GM18526 (cell line): ENCODE results near the gene FADS6.

ENCODE experiments used
- POLR2A ChIP-seq: IDR thresholded peaks from 3 replicates; pipeline ENCODE4 v1.6.1; 2011; ENCODE audit not compliant: insufficient read length; ENCODE audit errors: extremely low read depth

Gene FADS6

DNA sequence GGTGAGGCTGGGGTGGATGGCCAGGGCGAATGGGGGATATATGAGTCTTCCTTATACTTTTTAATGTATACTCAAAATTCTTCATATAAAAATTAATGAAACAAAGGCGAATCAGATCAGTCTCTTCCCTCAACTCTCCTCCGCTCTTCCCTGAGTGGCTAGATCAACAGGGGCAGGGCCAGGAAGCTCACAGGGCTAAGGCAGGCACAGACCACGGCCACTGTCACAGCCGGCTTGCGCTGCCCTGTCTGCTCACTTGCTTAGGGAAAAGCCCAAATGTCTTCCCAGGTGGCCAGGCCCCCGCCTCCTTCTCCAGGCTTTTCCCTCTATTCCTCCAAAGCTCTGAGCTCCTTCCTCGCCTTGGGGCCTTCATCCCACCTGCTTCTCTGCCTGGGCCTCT lies 39.8 kb downstream of the FADS6 start:
- no peak for TF ChIP-seq POLR2A

DNA sequence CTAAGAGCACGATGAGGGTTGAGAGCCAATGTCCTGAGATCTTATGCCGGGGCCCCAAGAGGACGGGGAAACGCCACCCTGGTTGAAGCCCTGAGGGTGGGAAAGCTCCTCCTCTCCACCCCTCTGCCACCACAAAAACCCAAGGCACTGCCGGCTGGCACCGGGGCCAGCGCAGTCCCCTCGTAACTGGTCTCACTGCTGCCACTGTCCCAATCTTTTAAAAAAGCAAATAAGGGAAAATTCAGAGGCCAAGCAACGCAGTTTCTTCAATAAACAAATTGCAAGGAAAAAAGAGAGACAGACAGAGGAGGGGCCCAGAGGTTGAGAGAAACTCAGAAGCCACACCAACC lies 40.4 kb downstream of the FADS6 start:
- no peak for TF ChIP-seq POLR2A

DNA sequence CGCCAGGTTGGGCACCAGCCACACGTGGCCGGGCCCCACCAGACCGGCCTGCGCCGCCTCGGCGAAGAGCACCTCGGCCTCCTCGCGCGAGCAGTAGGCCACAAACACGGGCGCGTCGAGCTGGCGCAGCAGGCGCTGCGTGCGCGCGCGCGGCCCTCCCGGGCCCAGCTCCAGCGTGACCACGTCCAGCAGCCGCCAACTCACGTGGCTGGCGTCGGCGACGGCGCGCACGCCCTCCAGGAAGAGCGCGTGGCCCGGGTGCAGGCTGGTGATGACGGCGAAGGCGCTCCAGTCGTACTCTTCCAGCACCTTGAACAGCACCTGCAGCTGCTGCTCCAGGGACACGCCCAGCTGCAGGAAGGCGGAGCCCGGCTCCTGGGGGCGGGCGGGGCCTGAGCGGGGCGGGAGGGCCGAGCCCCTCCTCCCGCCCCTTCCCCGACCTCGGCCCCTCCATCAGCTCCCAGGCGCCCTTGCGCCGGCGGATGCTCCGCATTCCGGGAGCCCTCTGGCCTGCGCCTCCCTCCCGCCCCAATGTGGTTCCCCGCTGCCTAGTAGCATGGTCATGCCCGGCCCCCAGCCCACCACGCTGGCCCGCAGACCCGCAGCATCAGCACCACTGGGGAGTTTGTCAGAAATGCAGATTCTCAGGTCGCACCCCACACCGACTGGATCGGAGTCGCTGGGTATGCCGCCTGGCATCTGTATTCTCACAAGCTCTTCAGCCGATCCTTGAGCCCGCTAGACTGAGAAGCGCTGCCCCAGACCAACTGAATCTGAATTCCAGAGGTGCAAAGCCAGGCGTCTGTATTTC lies 41.0 kb downstream of the FADS6 start:
- TF ChIP-seq POLR2A = no peak

DNA sequence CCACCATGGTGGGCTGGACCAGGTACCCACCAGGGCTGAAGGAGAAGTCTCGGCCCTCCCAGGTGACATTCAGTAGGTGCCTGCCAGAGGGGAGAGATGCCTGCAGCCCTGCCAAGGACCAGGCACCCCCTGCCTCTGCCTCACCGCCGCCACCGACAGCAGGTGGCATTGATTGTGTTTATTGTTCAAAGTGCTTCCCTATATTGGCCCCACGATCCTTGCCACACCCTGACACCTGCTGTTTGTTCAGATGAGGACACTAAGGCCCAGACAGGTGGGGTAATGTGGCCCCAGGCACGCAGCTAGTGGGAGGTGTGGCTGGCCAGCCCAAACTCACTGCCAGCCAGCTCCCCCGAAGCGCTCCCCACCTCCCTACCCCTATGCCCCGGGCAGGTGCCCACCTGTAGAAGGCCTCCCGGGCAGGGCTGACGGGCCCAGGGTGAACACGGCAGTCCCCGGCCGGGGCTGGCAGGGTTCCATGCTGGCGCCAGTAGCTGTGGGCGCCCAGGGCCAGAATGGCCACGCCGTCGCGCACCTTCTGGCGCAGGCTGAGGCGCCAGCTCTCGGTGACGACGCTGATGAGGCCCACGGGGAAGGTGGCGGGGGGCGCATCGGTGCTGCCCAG lies 41.7 kb downstream of the FADS6 start:
- no peak for TF ChIP-seq POLR2A

DNA sequence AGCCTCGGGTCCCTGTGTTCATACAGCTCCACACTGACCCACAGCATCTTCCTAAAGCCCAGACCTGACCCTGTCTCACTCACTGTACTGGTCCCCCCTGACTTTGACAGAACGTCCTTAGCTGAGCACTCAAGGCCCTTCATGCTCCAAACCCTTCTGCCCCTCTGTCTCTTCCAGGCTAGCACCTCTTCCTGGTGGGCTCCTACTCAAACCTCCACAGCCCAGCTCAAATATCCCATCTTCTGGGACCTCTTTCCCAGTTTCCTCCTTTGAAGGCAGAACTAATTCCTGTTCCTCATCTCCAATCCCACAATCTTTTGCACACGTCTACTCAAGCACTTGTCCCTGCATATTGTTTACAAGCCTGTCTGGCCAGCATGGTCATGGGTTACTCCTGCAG lies 42.5 kb downstream of the FADS6 start:
- TF ChIP-seq POLR2A = no peak

DNA sequence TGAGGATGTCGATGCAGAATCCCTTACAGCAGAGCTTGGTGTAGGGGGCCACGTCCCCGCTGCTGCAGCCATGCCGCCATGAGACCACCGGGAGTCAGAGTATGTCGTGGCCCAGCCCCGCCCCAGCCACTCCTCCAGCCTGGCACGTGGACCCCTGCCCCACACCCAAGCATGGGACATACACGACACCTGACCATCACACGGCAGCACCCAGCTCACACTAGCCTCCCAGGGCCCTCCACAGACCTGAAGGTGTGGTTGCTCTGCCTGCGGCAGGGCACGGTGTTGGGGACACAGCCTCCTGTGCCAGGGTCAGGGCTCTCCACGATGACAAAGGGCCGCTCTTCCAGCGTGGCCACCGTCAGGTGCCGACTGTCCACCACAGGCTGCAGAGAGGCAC lies 43.1 kb downstream of the FADS6 start:
- TF ChIP-seq POLR2A = no peak

DNA sequence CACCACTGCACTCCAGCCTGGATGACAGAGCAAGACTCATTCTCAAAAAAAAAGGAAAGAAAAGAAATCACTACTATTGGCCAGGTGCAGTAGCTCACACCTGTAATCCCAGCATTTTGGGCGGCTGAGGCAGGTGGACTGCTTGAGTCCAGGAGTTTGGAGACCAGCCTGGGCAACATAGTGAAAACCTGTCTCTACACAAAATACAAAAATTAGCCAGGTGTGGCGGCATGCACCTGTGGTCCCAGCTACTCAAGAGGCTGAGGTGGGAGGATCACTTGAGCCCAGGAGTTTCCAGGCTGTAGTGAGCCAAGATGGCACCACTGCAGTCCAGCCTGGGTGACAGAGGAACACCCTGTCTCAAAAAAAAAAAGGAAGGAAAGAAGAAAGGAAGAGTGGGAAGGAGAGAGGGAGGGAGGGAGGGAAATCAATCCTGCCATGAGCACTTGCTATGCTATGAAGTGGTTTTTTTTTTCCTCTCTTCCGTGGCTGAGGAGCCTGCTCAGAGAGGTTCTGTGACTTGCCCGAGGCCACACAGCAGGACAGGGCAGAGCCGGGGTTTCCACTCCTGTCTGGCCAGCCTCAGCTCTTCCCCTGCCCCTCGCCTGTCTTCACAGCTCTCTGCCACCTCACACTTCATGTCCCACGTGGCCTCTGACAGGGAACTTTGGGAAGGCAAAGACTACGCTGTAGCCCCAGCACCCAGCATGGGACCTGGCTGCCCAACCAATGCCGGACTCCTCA lies 44.6 kb downstream of the FADS6 start:
- no peak for TF ChIP-seq POLR2A

DNA sequence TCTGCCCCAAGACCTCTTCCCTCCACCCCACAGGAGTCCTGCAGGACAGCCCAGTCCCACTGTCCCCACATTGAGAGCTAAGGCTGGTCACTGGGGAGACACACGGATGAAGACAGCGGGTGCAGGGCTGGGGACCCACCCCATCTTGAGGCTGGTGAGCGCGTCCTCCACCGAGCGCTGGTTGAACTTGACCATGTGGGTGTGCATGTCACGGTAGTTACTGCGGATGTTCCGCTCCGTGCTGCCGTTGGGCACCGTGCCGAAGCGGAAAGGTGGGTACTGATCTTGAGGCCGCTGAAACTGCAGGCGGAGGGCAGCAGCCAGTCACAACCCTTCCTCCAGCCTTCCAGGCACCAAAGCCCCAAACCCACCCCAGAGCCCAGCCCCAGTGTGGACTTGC lies 46.8 kb downstream of the FADS6 start:
- TF ChIP-seq POLR2A = no peak

DNA sequence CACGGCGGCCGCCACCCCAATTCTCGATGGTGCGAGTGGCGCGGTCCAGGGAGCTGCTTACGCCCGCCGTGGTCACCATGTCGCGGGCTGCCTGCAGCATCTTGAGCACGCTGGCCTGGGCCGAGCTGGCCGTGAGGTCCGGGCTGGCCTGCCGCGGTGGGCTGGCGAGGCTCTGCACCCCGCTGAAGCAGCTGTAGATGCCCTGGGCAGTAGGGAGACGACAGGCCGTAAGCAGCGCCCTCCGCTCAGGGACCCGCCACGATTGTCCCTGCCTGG lies 50.1 kb downstream of the FADS6 start:
- TF ChIP-seq POLR2A = no peak

DNA sequence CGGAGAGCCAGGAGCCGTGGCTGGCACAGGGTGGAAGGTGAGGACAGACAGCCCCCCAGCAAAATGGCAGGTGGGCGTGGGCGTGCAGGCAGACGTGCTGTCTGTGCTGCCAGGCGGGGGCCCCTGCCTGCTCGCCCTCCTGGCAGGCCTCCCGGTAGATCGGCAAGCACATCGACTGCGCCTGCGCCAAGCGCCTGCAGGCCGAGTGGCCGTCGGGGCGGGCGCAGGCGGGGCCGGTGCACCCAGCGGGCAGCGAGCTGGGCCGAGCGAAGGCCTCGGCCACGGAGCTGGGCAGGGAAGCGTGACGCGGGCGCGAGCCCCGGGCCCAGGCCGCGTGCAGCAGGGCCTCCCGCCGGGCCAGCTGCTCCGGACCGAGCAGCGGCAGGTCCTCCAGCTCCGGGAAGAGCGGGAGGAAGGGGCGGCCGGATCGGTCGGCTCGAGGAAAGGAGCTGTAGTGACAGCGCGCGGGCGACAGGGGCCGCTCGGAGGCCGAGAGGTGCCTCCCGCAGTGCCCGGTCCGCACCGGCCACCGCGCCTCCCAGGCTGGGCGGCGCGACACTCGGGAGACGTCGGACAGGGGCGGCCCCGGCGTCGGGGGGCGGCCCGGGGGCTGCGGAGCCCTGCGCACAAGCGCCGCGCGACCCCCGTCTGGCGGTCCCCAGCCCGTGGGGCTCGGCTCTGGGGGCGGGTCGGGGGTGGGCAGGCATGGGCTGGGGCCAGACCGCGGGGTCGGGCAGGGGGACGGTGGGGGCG lies 50.7 kb downstream of the FADS6 start:
- TF ChIP-seq POLR2A = no peak

DNA sequence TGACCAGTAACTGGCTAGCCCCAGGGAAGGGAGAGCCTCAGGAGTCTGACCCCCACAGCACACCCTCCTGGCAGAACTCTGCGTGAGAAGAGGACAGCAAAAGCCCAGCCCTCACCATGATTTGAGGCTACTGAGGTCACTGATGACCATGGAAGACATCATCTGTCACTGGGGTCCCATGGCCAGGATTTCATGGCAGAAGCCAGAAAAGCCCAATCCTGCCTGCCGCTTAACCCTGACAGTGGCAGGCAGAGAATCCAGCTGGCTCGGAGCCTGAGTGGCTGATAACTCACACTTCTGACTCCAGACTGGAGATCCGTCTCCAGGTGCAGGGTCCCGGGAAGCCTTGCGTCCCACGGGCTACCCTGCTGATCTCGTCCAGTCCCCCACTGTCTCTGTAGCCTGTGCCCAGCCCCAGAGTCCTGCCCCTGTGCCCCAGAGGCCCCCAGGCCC lies 51.3 kb downstream of the FADS6 start:
- no peak for TF ChIP-seq POLR2A

DNA sequence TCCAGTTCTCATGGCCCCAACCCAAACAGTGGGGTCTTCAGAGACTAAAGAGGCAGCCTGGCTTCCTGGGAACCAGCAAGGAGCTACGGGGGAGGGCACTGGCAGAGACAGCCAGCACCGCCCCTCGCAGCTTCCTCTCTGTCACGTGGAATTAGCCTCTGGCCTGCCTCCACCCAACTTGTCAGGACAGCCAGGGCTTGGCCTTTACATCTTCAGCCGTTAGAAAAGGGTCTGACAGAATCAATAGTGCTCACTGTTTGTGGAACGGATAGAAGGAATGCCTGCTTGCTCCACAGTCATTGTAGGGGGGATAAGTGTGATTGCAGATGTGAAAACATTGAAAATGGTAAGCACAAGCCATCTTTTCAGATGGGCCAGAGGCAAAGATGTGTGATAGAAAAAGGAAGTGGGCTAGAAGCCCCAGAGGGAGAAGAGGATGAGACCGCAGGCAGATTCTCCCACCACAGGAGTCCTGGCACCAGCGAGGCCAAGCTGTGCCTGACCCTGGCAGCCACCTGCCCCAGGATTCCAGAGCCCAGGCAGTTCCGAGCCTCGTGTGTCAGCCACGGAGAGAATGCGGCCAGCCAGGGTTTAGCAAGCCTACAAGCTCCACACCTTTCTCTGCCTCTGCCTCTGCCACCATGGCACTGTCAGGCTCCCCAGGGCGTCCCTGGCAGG lies 52.3 kb downstream of the FADS6 start:
- no peak for TF ChIP-seq POLR2A

DNA sequence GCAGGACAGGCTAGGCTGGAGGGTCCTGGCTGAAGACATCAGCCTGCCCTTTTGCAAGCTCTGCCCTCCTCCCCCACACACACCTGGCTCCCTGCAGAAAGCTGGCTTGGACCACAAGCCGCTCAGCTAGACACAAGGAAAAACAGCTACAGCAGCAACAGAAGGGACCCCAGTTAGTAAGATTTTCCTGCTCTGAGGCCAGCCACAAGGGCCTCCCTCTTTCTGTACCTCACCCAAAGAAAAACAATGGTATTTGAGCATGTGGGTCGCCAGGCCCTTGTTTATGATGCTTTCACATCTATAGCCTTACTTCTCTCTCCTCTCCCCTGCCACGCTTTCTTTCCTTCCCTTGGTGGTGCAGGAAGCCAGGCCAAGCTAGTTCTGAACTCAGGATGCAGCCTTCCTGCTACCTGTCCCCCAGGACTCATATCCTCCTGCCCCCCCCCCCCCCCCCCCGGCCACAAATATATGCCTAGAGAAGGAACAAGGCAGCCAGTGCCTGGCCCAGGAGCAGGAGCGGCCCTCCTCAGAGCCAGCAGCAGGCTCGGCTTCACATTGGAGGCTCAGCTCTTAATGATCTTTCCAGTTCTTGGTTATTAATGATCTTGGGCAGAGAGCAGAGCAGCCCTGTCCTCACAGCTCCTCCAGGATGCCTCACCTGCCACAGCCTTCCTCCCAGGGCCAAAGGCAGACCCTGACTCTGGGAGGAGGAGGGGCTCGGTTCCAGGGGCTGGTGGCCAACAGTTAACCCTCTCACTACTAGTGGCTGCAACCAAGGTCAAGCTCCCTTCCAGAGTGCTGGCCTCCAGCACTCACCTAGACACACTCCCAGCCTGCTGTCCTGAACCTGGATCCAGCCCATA lies 53.2 kb downstream of the FADS6 start:
- TF ChIP-seq POLR2A = no peak

DNA sequence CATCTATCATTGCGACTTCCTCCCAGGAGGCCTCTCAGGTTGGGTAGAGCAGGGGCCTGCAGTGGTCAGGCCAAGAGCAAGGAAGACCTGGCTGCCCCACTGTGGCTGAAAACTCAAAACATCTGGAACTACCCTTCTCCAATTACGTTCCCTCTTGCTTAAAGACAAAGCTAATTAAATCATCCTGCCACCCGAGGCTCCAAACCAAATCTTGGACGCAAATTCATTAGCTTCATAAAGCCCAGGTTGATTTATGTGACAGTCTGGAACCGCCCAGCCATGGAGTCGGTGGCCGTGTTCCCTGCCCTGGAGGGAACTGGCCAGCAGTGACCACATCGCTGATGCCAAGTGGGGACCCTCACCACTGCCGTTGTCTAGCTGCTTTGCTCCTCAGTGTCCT lies 55.2 kb downstream of the FADS6 start:
- TF ChIP-seq POLR2A = no peak
